ENCODE measurements around the gene ADAM21. TPM values are rescaled to one million over a fixed set of nuclear protein-coding genes. Genes with fewer than 3 reads are reported as not detected.

ADAM21 gene
- total RNA-seq, 1 donor from 2014 or later = not detected

- Mint-ChIP-seq H3K36me3 (ENCODE audit: unreplicated experiment) (peaks cover 4% of the 10 kb centered on the region), H3K27me3 (ENCODE audit: unreplicated experiment) (no peaks in the 10 kb centered on the region), H3K27ac (ENCODE audit: unreplicated experiment) (no peak overlapping the region), H3K9me3 (ENCODE audit: unreplicated experiment) (peaks cover 29% of the 10 kb centered on the region), H3K4me3 (ENCODE audit: unreplicated experiment) (no peak overlapping the region), H3K4me1 (ENCODE audit: unreplicated experiment) (no peaks in the 10 kb centered on the region)
- DNase-seq (ENCODE audit: extremely low spot score, unreplicated experiment) = no peak
- TF ChIP-seq, protein P1, sequence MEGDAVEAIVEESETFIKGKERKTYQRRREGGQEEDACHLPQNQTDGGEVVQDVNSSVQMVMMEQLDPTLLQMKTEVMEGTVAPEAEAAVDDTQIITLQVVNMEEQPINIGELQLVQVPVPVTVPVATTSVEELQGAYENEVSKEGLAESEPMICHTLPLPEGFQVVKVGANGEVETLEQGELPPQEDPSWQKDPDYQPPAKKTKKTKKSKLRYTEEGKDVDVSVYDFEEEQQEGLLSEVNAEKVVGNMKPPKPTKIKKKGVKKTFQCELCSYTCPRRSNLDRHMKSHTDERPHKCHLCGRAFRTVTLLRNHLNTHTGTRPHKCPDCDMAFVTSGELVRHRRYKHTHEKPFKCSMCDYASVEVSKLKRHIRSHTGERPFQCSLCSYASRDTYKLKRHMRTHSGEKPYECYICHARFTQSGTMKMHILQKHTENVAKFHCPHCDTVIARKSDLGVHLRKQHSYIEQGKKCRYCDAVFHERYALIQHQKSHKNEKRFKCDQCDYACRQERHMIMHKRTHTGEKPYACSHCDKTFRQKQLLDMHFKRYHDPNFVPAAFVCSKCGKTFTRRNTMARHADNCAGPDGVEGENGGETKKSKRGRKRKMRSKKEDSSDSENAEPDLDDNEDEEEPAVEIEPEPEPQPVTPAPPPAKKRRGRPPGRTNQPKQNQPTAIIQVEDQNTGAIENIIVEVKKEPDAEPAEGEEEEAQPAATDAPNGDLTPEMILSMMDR (IDR thresholded peaks at IDR 0.05) = no peak
These were observed 46.2 kb downstream of the ADAM21 start for GRCh38 chr14:70498191-70498590.

Other genes starting within 250 kb of the ADAM21 start
- 25.1 and 32.5 TPM in 2 replicates for gene COX16, start 92.5 kb upstream of the ADAM21 start, total RNA-seq
- 29.5 and 30.8 TPM in 2 replicates for gene SYNJ2BP, start 35.1 kb upstream of the ADAM21 start, total RNA-seq
- gene ADAM20, start 82.8 kb downstream of the ADAM21 start, total RNA-seq = 0.86 and 1.2 TPM in 2 replicates
- gene MED6, start 148.5 kb downstream of the ADAM21 start, total RNA-seq = 36.1 and 39.7 TPM in 2 replicates
- 0.99 and 1.2 TPM in 2 replicates for gene TTC9, start 189.7 kb downstream of the ADAM21 start, total RNA-seq

Data from osteocyte (in vitro differentiated cells).